Stimulated activated CD4-positive, alpha-beta T cell treated with anti-CD3 and anti-CD28 coated beads, Interleukin-2, amount 100 ng/mL, for 24 hours (primary cell): ENCODE measurements around the gene HNRNPK.
A peak's percentile ranks its signal among the peaks of the same experiment; 100 is the strongest.

Experiments
- DNase-seq, 2 donors: peaks; one replicate each; pipeline ENCODE4 v3.0.0-alpha.2; 2020

HNRNPK gene

DNA sequence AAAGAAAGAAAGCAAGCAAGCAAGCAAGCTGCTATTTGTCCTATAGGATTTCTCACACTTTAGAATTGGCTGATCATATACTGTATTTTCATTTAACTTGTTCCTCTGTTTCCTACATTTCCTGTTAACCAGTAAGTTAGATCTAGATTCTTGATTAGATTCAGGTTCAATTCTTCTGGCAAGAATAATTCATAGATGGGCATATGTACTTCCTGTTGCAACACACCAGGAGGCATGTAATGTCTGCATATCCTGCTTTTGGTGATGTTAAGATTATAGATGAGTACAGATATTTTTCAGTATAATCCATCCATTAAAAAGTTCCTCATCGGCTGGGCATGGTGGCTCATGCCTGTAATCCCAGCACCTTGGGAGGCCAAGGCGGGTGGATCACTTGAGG is 48.0 kb downstream of the HNRNPK start:
- no peak for DNase-seq

DNA sequence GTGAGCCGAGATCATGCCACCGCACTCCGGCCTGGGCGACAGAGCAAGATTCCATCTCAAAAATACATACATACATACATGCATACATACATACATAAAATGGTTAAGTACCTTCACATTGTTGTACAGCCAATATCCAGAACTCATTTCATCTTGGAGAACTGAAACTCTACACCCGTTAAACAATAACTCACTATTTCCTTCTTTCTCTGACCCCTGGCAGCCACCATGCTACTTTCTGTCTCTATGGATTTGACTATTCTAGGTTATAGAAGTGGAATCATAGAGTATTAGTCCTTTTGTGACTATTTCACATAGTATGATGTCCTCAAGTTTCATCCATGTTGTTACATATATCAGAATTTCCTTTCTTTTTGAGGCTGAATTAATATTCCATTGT is 49.1 kb downstream of the HNRNPK start:
- no peak for DNase-seq

DNA sequence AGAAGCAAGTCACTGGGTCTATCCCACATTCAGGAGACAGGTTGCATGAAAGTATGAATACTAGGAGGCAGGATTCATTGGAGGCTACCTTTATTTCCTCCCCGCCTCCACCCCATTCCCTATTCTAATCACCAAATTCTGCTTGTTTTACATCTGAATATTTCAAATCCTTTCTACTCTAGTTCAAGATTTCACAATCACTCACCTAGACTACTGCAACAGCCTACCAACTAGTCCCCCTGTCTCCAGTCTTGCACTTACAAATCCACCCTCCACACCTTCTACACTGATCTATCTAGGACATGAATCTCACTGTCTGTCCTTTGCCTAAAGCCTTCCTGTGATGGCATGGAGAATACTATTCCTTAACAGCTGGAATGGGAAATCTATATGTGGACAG is 52.4 kb downstream of the HNRNPK start:
- no peak for DNase-seq

- peak; percentile 98 to 99 for DNase-seq
Measured at GRCh38 chr9:83920927-83921707, 58.9 kb downstream of the HNRNPK start, which contains the start of gene KIF27. TSS of gene KIF27 (minus strand) at chr9:83921432. CDS start at chr9:83915591, 5,841 bp downstream.

GRCh38 chr9:83920469-83920926 is 59.5 kb downstream of the HNRNPK start:
- DNase-seq = no peak

DNA sequence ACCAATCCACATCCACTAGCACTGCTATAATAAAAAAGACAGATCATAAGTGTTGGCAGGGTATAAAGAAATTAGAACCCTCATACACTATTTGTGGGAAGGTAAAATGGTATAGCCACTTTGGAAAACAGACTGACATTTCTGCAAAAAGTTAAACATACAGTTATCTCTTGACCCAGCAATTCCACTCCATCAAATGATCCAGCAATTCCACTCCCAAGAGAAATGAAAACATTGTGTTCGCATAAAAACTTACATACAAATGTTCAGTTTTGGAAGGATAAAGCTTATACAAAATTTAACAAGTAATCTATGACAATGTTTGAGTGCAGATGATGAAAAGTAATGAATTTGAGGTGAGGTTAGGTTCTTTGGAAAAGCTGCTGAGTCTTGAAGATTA is 60.9 kb downstream of the HNRNPK start:
- DNase-seq = no peak
